ENCODE measurements around the gene ATP1B2.

GRCh38 chr17:7646457-7646856, 4.3 kb upstream of the ATP1B2 start:
- TF ChIP-seq OSR1 (CRISPR knock-in tag; IDR thresholded peaks at IDR 0.05): no peak
- TF ChIP-seq, protein P1, sequence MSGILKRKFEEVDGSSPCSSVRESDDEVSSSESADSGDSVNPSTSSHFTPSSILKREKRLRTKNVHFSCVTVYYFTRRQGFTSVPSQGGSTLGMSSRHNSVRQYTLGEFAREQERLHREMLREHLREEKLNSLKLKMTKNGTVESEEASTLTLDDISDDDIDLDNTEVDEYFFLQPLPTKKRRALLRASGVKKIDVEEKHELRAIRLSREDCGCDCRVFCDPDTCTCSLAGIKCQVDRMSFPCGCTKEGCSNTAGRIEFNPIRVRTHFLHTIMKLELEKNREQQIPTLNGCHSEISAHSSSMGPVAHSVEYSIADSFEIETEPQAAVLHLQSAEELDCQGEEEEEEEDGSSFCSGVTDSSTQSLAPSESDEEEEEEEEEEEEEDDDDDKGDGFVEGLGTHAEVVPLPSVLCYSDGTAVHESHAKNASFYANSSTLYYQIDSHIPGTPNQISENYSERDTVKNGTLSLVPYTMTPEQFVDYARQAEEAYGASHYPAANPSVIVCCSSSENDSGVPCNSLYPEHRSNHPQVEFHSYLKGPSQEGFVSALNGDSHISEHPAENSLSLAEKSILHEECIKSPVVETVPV (CRISPR knock-in tag; IDR thresholded peaks at IDR 0.05): no peak
- TF ChIP-seq CREB5 (CRISPR knock-in tag; IDR thresholded peaks at IDR 0.05; ENCODE audit: low read depth): no peak
- no peak for TF ChIP-seq ZC3H10 (CRISPR knock-in tag; IDR thresholded peaks at IDR 0.05)

Measured in SK-N-SH treated with all-trans-retinoic acid at 6 μM for 48 hours (cell line).